Inflammatory macrophage treated with lipopolysaccharide for 4 hours (primary cell): ENCODE data around the gene FASN.

Source experiments
- DNase-seq: peaks from one replicate; pipeline ENCODE4 v3.0.0-alpha.2; 2020

FASN gene

GRCh38 chr17:82086941-82087906 lies 10.8 kb downstream of the FASN start:
- DNase-seq = no peak

DNA sequence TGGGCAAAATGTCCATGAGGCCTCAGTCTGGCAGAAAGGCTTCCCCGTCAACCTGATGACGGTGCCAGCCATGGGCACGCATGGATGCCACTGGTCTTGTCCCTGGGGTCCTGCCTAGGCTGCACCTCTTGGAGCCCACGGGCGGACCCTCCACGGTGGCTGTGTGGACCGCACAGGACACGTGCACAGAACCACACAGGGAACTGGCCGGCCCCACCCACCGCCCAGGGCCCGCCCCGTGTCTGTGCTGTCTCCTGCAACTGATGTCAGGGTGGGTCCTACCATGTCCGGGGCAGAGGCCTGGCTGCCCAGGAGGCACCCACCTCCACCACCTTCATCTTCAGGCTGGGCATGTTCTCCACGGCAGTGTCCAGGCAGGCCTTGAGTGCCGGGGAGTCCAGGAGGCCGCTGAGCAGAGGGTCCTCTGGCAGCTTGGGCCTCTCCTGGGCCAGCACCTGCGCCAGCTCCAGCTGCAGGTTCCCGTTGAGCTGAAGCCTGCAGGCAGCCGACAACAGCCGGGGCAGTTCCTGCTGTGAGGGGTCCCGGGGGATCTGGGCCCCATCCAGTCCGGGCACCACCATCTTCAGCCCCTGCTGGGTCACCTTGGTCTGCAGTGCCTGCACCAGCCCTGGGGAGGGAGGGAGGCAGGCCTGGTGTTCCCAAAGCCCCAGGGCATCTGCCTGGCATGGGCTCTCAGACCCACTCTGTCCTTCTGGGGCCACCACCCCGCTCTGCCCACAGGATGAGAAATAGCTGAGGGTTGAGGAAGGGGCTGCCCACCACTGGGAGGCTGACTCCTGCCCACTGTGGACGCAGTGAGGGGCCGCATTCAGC lies 11.9 kb downstream of the FASN start:
- no peak for DNase-seq

DNA sequence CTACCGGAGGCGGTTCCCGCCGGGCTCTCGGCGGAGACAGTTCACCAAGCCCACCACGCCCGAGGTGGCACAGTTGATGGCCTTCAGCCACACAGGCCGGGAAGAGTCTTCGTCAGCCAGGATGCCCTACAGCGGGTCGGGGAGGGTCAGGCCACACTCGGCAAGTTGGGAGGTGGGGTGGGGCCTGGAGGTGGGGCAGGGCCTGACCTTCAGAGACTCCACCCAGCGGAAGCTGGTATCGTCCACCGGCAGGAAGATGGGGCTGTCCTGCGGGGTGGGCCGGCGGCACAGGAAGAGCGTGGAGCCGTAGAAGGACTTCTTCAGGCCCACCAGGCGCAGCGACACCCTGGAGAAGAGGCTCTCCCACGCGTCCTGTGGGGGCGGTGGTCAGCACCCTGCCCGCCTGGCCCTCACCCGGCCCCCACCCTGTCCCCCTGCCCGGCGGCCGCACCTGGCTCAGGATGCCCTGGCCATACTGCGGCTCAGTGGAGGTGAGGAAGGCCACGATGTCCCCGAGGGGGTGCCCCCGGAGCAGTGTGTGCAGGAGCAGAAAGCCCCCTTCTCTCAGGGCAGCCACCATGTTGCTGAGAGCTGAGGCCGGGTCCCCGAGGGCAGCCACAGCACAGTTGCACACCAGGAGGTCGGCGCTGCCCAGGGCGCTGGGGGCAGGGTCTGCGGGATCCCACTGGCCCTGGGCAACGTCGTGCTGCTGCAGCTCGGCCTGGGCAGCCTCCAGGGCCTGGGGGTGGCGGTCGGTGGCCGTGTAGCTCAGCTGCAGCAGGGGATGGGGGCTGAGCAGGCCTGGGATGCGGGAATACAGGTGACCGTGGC lies 12.8 kb downstream of the FASN start:
- DNase-seq = no peak

- no peak for DNase-seq
Measured at GRCh38 chr17:82084373-82085030, 13.5 kb downstream of the FASN start.

DNA sequence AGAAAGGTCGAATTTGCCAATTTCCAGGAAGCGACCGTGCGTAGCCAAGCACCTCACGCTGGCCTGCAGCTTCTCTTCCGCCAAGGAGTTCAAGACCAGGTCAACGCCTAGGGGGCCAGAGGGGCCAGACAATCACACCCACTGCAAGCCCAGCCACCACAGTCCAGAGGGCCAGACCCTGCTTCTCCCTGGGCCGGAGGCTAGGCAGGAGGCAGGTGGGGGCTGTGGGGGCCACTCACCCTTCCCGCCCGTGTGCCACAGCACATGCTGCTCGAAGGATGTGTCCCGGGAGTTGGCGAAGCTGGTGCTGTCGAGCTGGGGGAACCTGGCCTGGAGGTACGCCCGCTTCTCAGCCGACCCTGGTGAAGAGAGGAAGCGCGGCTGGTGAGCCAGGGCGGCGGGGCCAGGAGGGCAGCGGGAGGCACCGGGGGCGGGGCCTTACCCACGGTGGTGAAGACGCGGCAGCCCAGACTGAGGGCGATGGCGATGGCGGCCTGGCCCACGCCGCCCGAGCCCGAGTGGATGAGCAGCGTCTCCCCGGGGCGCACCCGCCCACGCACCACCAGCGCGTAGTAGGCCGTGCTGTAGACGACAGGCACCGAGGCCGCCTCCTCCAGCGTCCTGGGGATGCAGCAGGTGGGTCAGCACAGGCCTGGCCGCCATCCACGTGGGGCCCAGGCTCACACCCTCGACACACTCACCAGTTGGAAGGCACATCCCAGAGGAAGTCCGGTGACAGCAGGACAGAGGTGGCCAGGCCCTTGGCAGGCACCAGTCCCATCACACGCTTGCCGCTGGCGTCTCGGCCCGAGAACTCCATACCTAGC lies 14.3 kb downstream of the FASN start:
- DNase-seq = no peak

GRCh38 chr17:82083009-82083408 lies 15.0 kb downstream of the FASN start:
- DNase-seq = no peak

GRCh38 chr17:82082456-82082855 lies 15.6 kb downstream of the FASN start:
- no peak for DNase-seq

DNA sequence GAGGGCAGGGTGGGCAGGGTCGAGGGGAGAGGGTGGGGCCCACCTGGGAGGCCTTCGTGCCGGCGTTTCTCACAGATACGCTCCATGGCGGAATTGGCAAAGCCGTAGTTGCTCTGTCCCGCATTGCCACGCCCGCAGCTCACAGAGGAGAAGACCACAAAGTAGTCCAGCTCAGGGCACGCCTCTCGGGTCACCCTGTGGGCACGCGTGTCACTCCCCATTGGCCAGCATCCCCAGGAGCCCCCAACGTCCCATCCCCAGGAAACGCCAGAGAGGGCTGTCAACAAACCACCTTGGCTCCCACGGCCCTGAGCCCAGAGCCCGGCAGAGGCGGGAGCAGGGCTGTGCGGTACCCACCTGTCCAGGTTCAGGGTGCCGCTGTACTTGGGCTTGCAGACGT lies 16.1 kb downstream of the FASN start:
- DNase-seq = no peak

DNA sequence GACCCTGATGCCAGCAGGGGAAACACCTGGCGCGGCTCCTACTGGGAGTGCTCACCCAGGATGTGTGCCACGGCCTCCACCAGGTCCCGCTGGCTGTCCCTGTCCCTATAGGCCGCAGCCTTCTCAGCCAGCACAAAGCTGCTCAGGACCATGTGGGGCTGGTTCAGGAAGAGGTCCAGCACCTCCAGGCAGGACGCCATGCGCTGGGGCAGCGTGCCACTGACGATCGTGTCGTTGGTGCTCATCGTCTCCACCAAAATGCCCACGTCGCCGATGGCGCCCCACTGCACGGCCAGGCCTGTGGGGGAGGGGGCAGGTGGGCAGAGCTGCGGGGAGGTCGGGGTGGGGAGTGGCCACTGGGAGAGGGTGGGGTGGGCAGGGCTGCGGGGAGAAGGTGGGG lies 16.5 kb downstream of the FASN start:
- no peak for DNase-seq

DNA sequence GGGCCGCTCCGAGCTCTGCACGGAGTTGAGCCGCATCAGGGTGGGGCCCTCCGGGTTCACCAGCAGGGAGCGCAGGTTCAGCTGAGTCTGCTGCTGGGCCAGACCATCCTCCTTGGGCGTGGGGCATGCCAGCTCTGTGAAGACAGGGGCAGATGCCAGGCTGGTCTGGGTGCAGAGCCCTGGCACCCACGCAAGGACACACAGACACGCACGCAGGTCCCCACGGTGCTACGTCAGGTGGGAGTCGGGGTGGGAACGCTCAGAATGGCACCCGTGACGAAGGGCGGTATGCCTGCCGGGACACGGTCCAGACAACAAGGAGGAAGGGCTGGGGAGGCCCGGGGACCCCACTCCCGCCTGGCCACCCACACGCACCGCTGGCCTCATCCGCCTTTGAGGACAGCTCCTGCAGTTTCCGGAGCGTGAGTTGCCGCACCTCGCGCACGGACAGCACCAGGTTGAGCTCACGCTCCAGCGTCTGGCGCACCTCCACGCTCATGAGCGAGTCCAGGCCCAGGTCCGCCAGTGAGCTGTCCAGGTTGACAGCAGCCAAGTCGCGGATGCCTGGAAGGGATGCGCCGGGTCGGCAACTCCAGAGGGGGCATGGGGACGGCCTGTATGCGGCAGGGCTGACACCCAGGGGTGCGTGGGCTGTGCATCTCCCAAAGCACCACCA lies 17.1 kb downstream of the FASN start:
- no peak for DNase-seq

- no peak for DNase-seq
Measured at GRCh38 chr17:82080048-82080788, 17.8 kb downstream of the FASN start.

GRCh38 chr17:82079001-82079677 lies 18.9 kb downstream of the FASN start:
- no peak for DNase-seq

- no peak for DNase-seq
Measured at GRCh38 chr17:82078433-82078832, 19.6 kb downstream of the FASN start.

DNA sequence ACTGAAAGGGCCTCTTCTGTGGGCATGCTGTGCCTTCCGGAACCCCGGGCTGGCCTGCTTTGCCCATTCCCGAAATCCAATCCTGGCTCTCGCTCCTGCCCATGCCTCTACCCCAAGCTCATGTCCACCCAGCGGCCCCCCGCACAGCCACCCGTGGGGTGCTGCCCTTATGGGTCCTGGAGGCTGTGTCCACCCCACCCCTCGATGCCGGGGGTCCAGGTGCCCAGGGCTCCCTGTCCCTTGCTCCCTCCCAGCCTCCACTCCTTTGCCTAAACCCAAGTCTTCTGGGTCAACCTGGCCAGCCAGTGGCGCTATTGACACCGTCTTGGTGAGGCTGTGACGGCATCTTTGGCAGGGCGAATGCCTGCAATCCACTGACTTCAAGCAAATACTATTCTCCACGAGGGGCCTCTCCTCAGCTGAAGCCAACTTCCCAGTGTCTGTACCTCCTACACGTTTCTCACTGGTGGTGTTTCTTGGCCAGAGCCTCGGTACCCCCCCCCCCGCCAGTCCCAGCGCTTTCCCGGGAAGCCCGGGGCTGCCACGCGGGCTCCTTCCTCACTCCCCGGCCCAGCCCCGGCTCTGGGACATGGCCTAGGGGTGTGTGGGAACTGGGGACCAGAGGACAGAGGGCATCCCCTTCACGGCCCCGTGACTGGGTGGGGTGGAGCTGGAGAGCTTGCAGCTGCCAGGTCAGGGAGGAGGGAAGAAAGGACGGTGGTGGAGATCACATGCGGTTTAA lies 20.2 kb downstream of the FASN start:
- no peak for DNase-seq

DNA sequence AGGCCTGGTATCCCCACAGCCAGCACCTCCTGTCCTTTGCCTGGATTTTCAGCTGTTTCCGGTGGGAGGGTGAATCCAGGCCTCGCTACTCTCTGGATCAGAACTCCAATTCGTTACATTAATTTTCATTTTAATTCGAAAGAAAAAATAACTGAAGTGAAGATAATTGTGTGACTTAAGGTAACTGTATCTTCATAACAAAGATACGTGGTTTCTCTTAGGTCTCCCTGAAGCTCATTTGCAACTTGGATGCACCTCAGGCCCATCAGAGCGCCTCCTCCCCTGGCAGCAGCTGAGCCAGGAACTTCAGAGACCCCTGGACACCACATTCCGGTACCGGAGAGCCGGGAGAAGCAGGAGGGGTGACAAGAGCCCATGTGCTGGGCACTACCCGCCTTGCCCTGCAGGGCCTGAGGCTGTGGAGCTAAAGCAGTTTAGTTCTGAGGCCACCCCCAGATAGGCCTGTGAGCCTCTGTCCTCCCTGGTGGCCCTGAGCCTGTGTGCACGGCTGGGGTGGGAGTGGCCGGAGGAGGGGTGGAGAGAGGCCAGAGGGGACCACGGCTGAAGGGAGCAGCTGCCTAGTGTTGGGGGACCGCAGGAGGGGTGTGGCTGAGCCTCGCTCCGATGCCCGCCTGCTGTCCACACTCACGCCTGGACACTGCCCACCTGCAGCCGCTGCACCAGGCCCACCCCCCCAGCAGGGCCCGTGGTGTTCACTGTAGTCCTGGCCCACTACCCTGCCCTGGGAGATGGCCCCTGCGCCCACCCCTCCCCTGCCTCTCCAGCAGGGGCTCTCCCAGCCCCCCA lies 21.0 kb downstream of the FASN start:
- DNase-seq = no peak

- no peak for DNase-seq
Measured at GRCh38 chr17:82076018-82076784, 21.8 kb downstream of the FASN start.

DNA sequence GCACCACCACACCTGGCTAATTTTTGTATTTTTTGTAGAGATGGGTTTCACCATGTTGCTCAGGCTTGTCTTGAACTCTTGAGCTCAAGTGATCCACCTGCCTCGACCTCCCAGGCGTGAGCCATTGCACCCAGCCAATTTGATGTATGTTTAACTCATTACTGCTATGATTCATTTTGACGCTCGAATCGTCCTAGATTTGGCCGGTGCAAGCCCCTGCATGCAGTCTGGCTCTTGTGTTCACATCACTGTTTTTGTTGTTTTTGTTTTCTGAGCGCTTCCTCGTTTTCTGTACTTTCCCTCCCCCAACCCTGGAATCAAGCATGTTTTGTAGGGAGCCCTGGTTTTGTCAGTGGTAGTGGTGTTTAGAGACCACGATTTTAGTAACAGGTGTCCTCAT lies 24.6 kb downstream of the FASN start:
- DNase-seq = no peak
